ENCODE data around the gene USP12.

DNA sequence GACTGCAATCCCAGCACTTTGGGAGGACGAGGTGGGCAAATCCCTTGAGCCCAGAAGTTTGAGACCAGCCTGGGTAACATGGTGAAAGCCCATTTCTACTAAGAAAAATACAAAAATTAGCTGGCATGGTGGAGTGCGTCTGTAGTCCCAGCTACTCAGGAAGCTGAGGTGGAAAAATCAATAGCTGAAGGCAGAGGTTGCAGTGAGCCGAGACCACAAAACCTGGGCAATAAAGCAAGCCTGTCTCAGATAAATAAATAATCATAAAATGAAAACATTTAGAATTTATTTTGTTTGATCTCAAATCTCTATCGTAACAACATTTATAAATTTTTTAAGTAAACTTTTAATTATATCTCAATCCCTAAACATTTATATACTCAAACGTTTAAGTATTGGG lies 36.6 kb downstream of the USP12 start:
- TF ChIP-seq RAD21 (IDR thresholded peaks at IDR 0.05) (no peak), EGR1 (IDR thresholded peaks at IDR 0.05; ENCODE audit: low read depth in 2 of 2) (no peak), FOXA1 (IDR thresholded peaks at IDR 0.05) (no peak), JUND (IDR thresholded peaks at IDR 0.05) (no peak), YY1 (IDR thresholded peaks at IDR 0.05) (peak; percentile 10), TAF1 (conservative IDR thresholded peaks at IDR 0.05) (no peak), GABPA (IDR thresholded peaks at IDR 0.05 in 1 of 2, conservative IDR thresholded peaks at IDR 0.05 in 1 of 2) (no peak), SP1 (IDR thresholded peaks at IDR 0.05) (peak; percentile 2), RXRA (IDR thresholded peaks at IDR 0.05) (no peak)
- TF ChIP-seq, protein P1, sequence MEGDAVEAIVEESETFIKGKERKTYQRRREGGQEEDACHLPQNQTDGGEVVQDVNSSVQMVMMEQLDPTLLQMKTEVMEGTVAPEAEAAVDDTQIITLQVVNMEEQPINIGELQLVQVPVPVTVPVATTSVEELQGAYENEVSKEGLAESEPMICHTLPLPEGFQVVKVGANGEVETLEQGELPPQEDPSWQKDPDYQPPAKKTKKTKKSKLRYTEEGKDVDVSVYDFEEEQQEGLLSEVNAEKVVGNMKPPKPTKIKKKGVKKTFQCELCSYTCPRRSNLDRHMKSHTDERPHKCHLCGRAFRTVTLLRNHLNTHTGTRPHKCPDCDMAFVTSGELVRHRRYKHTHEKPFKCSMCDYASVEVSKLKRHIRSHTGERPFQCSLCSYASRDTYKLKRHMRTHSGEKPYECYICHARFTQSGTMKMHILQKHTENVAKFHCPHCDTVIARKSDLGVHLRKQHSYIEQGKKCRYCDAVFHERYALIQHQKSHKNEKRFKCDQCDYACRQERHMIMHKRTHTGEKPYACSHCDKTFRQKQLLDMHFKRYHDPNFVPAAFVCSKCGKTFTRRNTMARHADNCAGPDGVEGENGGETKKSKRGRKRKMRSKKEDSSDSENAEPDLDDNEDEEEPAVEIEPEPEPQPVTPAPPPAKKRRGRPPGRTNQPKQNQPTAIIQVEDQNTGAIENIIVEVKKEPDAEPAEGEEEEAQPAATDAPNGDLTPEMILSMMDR (IDR thresholded peaks at IDR 0.05; ENCODE audit: low read depth, low read length, missing input control): no peak
- TF ChIP-seq, protein P2, sequence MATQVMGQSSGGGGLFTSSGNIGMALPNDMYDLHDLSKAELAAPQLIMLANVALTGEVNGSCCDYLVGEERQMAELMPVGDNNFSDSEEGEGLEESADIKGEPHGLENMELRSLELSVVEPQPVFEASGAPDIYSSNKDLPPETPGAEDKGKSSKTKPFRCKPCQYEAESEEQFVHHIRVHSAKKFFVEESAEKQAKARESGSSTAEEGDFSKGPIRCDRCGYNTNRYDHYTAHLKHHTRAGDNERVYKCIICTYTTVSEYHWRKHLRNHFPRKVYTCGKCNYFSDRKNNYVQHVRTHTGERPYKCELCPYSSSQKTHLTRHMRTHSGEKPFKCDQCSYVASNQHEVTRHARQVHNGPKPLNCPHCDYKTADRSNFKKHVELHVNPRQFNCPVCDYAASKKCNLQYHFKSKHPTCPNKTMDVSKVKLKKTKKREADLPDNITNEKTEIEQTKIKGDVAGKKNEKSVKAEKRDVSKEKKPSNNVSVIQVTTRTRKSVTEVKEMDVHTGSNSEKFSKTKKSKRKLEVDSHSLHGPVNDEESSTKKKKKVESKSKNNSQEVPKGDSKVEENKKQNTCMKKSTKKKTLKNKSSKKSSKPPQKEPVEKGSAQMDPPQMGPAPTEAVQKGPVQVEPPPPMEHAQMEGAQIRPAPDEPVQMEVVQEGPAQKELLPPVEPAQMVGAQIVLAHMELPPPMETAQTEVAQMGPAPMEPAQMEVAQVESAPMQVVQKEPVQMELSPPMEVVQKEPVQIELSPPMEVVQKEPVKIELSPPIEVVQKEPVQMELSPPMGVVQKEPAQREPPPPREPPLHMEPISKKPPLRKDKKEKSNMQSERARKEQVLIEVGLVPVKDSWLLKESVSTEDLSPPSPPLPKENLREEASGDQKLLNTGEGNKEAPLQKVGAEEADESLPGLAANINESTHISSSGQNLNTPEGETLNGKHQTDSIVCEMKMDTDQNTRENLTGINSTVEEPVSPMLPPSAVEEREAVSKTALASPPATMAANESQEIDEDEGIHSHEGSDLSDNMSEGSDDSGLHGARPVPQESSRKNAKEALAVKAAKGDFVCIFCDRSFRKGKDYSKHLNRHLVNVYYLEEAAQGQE (IDR thresholded peaks at IDR 0.05): no peak
- TF ChIP-seq, protein P3, sequence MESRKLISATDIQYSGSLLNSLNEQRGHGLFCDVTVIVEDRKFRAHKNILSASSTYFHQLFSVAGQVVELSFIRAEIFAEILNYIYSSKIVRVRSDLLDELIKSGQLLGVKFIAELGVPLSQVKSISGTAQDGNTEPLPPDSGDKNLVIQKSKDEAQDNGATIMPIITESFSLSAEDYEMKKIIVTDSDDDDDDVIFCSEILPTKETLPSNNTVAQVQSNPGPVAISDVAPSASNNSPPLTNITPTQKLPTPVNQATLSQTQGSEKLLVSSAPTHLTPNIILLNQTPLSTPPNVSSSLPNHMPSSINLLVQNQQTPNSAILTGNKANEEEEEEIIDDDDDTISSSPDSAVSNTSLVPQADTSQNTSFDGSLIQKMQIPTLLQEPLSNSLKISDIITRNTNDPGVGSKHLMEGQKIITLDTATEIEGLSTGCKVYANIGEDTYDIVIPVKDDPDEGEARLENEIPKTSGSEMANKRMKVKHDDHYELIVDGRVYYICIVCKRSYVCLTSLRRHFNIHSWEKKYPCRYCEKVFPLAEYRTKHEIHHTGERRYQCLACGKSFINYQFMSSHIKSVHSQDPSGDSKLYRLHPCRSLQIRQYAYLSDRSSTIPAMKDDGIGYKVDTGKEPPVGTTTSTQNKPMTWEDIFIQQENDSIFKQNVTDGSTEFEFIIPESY (IDR thresholded peaks at IDR 0.05): no peak
- TF ChIP-seq, protein P4, sequence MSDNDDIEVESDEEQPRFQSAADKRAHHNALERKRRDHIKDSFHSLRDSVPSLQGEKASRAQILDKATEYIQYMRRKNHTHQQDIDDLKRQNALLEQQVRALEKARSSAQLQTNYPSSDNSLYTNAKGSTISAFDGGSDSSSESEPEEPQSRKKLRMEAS (IDR thresholded peaks at IDR 0.05): no peak

All from liver (tissue), 3 donors.